Stimulated activated CD8-positive, alpha-beta memory T cell treated with anti-CD3 and anti-CD28 coated beads, Interleukin-7, amount 100 ng/mL, for 4 hours (primary cell): Measurements from ENCODE around the gene NHERF2.

Experiments used
- DNase-seq, 2 donors: peaks; one replicate each; pipeline ENCODE4 v3.0.0-alpha.2; 2020; ENCODE audit warnings: low read depth in 2 of 2

The NHERF2 gene

DNA sequence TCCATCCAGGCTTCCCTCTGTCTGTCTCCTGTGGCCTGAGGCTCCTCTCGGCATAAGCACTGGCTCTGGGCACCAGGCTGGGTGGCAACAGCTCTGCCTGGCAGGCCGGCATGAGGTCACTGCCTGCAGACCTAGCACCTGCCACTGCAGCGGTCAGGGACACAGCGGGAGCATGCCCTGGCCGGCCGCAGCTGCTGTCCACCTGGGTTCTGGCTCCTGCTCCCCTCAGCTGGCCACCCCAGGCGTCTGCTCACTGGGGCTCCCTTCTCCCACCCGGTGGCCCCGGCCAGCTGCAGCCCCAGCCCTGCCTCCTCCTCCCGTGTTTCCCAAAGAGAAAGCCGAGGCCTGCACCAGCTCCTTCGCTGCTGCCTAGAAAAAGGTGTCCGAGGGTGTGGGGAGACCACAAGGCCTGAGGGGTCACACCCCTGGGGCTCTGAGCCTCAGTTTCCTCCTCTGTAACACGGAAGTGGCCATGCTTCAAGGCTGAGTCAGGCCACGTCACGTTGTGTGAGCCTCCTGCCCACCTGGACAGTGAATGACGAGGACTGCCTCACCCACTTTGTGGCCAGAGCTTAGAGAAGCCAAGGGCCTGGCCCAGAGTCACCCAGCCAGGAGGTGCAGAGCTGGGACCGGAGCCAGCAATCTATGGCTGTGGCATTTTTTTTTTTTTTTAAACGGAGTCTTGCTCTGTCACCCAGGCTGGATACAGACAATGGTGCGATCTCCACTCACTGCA lies 14.3 kb downstream of the NHERF2 start:
- no peak for DNase-seq

DNA sequence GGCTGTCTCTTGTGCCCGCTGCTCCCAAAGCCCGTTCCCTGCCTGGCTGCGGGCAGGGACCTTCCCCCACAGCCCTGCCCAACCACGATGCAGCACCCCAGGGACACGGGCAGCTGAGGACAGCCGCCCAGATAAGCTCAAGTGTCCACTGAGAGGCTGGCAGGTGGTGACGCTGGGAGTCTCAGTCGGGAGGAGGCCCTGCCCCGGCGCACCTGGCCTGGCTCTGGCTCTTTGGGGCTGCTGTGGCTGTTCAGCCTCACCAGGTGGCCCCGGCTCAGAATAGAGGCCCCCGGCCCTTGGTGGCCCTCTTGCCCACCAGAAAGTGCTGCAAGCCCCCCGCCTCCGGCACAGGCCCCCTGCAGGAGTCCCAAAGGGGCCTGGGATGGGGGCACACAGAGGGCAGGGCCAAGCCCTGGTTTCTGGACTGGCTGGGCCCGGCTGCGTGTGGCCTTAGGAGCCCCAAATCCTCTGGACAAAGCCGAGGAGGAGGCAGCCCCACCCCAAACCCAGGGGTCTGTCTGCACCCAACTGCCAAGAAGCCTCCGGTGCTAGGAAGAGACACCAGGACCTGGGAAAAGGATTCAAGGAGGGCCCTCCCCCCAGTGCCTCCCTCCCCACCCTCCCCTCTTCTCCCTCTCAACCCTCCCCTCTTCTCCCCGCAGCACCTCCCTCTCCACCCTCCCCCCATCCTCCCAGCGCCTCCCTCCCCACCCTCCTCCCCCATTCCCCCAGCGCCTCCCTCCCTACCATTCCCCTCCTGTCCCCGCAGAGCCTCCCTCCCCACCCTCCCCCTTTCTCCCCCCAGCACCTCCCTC lies 15.7 kb downstream of the NHERF2 start:
- no peak for DNase-seq

DNA sequence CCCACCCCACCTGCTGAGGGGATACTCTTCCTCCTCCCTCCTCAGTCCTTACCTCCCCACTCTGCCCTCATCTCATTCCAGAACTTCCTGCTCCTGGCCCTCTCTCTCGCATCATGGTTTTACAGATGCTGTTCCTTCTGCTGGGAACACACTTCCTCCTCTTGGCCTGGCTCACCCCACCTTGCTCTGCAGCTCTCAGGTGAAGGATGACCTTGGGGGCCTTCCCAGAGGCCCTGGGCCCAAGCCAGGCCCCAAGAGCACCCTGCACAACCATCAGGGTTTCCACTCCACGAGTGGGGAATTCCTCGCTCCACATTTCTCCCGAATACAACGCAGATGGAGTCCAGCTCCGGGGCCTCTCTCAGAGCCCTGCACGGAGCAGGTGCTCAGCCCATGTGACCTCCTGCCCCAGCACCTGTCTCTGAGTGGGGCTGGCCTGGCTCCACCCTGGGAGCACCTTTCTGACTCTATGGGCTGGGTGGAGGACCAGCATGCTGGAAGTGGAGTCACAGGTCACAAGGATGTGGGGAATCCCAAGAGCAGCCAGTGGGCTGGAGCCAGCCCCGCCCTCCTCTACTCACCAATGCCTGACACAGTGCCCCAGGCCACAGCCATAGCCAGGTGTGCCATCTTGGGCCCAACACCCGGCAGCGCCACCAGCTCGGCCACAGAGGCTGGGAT lies 16.4 kb downstream of the NHERF2 start:
- no peak for DNase-seq

- no peak for DNase-seq
Observed at GRCh38 chr16:2043667-2044451, 17.2 kb downstream of the NHERF2 start.

- DNase-seq = no peak
Observed at GRCh38 chr16:2044541-2044940, 17.8 kb downstream of the NHERF2 start.

GRCh38 chr16:2045965-2046892 lies 19.5 kb downstream of the NHERF2 start:
- DNase-seq = no peak

DNA sequence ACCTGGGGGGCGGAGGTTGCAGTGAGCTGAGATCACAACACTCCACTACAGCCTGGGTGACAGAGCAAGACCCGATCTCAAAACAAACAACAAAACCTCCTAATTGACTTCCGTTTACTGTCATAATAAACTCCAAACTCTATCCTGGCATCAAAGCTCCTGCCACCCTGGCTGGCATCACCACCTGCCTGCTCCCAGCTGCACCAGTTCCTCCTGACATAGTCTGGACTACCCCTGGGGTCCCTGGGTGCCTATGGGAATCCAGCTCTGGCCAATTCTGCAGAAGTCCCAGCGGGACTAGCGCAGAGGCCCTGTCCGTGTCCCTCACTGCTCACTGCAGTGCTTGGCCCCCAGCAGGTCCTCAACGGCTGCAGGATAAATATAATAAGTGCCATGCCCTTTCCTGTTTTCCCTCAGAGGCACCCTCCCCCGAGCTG lies 20.2 kb downstream of the NHERF2 start:
- no peak for DNase-seq

- DNase-seq = peak; percentile 87 to 91
Observed at GRCh38 chr16:2047330-2048115, 20.8 kb downstream of the NHERF2 start, which contains the start of the genes NTHL1 and TSC2. NTHL1 (minus strand) TSS chr16:2047834; CDS start chr16:2047823, 11 bp downstream. TSC2 (plus strand) TSS chr16:2047985; CDS start chr16:2048616, 631 bp downstream.

DNA sequence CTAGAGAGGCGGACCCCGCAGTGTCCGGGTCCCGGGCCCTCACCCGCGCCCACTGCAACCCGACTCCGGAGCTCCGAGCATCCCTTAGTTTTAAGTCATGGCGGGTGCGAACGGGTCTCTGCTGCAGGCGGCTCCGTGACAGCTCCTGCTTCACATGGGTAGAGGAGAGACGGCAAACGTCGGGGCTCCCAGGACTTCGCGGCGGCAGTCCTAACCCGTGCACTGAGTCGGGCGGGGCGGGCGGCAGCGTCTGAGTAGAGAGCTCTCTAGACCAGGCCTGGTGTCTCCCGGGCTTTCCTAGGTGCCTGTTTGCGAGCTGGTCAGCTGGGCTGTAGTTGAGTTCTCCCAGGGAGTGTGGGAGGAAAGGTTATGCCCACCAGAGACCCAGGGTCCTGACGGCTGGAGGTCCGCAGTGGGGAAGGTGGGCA lies 21.4 kb downstream of the NHERF2 start:
- DNase-seq = no peak

DNA sequence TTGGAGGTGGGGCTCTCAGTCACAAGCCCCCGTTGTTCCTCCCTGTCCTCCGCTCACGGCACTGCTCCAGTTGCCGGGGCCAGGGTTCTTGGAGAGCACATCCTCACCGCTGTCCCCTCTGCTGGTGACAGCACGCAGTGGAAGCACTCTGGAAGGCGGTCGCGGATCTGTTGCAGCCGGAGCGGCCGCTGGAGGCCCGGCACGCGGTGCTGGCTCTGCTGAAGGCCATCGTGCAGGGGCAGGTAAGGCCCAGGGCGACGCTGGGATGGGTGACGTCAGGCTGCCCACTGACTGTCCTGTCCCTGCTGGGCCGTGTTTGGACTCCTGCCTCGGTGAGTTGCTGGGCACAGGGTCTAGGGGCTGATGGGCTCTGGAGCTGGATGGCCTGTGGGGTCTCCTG lies 26.5 kb downstream of the NHERF2 start:
- DNase-seq = no peak

GRCh38 chr16:2053897-2054296 lies 27.2 kb downstream of the NHERF2 start:
- DNase-seq = no peak

DNA sequence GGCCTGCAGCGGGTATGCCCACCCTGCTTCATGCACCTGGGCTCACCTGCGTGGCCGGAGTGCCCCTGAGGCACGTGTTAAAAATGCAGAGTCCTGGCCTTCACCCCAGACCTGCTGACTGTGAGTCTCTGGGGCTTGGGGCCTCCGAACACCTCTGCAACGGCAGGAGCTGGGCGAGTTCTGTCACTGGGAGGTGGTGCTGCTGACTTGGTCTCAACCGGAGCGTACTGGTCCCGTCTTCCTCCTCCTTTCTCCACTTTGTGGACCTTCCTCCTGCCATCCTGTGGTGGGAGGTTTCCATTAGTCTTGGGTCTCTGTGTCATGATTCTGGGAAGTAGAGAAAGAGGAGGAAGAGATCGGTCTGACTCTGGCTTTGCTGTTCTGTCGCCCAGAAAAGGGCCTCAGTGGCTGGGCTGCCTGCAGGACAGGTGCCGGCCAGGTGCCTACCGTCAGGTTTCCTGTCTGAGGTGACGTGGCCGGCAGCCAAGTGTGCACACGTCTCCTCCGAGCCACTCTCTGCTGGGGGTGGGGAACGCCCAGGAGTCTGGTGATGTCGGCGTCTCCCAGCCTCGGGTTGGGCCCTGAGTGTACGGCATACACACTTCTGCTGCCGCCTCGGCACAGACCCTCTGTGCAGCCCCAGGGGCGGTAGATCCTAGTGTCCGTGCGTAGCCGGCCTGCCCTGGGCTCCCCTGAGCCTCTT lies 28.0 kb downstream of the NHERF2 start:
- DNase-seq = no peak

DNA sequence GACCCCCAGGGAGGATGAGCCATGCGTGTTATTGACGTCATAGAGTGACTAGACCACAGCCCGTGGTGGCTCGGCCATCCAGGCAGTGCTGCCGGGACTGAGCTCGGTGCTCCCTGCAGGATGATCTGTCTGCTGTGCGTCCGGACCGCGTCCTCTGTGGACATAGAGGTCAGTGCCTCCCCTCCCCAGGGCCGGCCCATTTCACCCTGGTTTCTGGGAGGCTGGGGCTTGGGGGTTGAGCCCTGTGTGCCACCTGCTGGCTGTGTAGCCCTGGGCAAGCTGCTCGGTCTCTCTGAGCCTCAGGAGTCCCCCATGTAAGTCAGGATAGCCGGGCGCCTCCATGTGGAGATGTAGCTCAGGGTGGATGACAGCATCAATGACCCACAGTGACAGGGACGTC lies 29.4 kb downstream of the NHERF2 start:
- no peak for DNase-seq

DNA sequence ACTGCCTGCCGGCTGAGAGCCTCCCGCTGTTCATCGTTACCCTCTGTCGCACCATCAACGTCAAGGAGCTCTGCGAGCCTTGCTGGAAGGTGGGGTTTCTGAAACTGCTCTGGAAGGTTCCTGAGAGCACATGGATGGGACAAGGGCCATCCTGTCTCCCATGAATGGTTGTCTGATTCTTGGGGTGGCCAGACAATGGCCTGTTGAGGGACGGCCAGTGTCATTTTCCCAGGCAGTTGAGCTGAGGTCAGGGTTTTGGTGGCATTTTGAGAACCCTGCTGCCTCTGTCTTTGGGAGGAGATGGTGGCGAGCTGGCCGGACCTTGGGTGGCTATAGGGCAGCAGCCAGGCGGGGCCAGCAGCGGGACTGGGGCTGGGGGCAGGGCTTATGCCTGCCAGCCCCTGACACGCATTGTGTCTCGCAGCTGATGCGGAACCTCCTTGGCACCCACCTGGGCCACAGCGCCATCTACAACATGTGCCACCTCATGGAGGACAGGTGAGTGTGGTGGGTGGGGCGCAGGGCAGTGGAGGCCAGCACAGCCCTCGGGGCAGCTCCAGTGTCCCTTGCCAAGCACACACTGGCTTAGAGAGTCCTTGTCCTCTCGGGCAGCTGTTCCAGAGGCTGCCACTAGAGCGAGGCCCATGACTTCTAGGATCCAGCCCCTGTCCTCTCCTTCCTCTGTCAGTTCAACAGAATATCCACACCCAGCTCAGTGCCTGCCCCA lies 30.1 kb downstream of the NHERF2 start:
- DNase-seq = no peak

GRCh38 chr16:2057438-2057837 lies 30.7 kb downstream of the NHERF2 start:
- no peak for DNase-seq

DNA sequence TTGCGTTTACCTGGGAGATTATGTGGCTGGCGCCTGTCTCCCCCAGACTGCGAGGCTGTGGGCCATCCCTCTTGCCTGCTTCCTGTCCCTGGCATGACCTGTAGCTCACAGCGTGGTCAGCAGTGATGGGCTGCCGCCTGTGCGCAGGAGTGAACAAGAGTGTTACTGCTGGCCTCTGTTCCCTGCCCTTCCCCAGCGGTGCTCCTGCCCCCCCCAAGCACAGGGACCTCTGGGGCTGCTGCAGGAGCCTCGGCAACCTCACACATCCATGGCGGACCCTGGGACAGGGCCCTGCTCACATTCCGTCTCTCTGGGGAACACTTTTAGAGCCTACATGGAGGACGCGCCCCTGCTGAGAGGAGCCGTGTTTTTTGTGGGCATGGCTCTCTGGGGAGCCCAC lies 31.7 kb downstream of the NHERF2 start:
- no peak for DNase-seq

DNA sequence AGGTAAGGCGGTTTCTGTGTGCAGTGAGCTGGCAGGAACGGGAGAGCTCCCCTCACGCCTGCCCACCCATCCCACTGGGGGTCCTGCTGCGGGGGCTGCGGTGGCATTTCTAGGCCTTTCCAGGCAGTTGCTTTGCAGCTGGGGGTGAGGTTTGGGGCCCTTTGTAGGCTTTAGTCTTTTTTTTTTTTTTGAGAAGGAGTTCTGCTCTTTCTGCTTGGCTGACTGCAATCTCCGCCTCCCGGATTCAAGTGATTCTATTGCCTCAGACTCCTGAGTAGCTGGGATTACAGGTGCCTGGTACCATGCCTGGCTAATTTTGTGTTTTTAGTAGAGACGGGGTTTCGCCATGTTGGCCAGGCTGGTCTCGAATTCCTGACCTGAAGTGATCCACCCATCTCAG lies 32.2 kb downstream of the NHERF2 start:
- no peak for DNase-seq

GRCh38 chr16:2060346-2060745 lies 33.6 kb downstream of the NHERF2 start:
- DNase-seq = no peak
